ENCODE results near the gene ZNF169.

- TF ChIP-seq, protein P1, sequence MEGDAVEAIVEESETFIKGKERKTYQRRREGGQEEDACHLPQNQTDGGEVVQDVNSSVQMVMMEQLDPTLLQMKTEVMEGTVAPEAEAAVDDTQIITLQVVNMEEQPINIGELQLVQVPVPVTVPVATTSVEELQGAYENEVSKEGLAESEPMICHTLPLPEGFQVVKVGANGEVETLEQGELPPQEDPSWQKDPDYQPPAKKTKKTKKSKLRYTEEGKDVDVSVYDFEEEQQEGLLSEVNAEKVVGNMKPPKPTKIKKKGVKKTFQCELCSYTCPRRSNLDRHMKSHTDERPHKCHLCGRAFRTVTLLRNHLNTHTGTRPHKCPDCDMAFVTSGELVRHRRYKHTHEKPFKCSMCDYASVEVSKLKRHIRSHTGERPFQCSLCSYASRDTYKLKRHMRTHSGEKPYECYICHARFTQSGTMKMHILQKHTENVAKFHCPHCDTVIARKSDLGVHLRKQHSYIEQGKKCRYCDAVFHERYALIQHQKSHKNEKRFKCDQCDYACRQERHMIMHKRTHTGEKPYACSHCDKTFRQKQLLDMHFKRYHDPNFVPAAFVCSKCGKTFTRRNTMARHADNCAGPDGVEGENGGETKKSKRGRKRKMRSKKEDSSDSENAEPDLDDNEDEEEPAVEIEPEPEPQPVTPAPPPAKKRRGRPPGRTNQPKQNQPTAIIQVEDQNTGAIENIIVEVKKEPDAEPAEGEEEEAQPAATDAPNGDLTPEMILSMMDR (IDR thresholded peaks at IDR 0.05), result no peak
- no peak for TF ChIP-seq POLR2A (IDR thresholded peaks at IDR 0.05)
Observed at GRCh38 chr9:94256007-94256406, 3.1 kb upstream of the ZNF169 start.
